Neutrophil (primary cell): ENCODE results near the gene ADAMTS6.

ENCODE experiments used
- H3K27ac ChIP-seq: fragments of 200-600 bp; sonication (generic); 2 replicates; pipeline ENCODE4 v1.5.1; 2016; ENCODE audit warnings: mild to moderate bottlenecking, moderate library complexity
- H3K27me3 ChIP-seq: fragments of 200-600 bp; sonication (generic); 2 replicates; pipeline ENCODE4 v1.6.0; 2016; ENCODE audit warnings: mild to moderate bottlenecking
- H3K36me3 ChIP-seq: fragments of 200-600 bp; sonication (generic); 2 replicates; pipeline ENCODE4 v1.5.1; 2017
- H3K4me1 ChIP-seq, 2 experiments: fragments of 200-600 bp in 1 of 2; sonication (generic) in 1 of 2; 1 replicate in 1 of 2; 2 replicates in 1 of 2; pipeline versions ENCODE4 v1.5.1 to v1.6.1; 2013 to 2016; ENCODE audit warnings: low read depth in 1 of 2, low read length in 1 of 2, mild to moderate bottlenecking in 1 of 2, moderate library complexity in 1 of 2; ENCODE audit not compliant: control insufficient read depth in 1 of 2, insufficient read depth in 1 of 2
- H3K4me3 ChIP-seq, 2 experiments: fragments of 200-600 bp in 1 of 2; sonication (generic) in 1 of 2; 1 replicate in 1 of 2; 2 replicates in 1 of 2; pipeline ENCODE4 v1.5.1; 2013 to 2016; ENCODE audit warnings: low read depth in 1 of 2, low read length in 1 of 2, mild to moderate bottlenecking in 1 of 2, moderate library complexity in 1 of 2
- H3K9me3 ChIP-seq: fragments of 200-600 bp; sonication (generic); 2 replicates; pipeline ENCODE4 v1.5.1; 2016
- TF ChIP-seq, protein P1 (sequence below): fragments of 200-600 bp; sonication (generic); IDR thresholded peaks from 2 replicates; pipeline ENCODE4 v1.5.1; 2016; ENCODE audit warnings: antibody characterized with exemption

The ADAMTS6 gene

GRCh38 chr5:65105301-65105700 is 376.4 kb downstream of the ADAMTS6 start:
- TF ChIP-seq, protein P1, sequence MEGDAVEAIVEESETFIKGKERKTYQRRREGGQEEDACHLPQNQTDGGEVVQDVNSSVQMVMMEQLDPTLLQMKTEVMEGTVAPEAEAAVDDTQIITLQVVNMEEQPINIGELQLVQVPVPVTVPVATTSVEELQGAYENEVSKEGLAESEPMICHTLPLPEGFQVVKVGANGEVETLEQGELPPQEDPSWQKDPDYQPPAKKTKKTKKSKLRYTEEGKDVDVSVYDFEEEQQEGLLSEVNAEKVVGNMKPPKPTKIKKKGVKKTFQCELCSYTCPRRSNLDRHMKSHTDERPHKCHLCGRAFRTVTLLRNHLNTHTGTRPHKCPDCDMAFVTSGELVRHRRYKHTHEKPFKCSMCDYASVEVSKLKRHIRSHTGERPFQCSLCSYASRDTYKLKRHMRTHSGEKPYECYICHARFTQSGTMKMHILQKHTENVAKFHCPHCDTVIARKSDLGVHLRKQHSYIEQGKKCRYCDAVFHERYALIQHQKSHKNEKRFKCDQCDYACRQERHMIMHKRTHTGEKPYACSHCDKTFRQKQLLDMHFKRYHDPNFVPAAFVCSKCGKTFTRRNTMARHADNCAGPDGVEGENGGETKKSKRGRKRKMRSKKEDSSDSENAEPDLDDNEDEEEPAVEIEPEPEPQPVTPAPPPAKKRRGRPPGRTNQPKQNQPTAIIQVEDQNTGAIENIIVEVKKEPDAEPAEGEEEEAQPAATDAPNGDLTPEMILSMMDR, result no peak
- H3K4me1 ChIP-seq, result peaks cover 3 to 5% of the 10 kb centered on the region in 2 experiments

GRCh38 chr5:65104831-65105230 is 376.9 kb downstream of the ADAMTS6 start:
- Histone ChIP-seq H3K36me3 (no peaks in the 10 kb centered on the region), H3K9me3 (no peaks in the 10 kb centered on the region), H3K4me3 (no peak overlapping the region), H3K4me1 (peaks cover 3 to 5% of the 10 kb centered on the region in 2 experiments), H3K27ac (no peak overlapping the region), H3K27me3 (peaks cover 46% of the 10 kb centered on the region)
- TF ChIP-seq, protein P1, result no peak

More at GRCh38 chr5:65105301-65105700, 376.4 kb downstream of the ADAMTS6 start:
- Histone ChIP-seq H3K36me3 (no peaks in the 10 kb centered on the region), H3K9me3 (no peaks in the 10 kb centered on the region), H3K27ac (no peak overlapping the region), H3K27me3 (peaks cover 46% of the 10 kb centered on the region), H3K4me3 (no peak overlapping the region)

GRCh38 chr5:65103756-65104440 is 377.8 kb downstream of the ADAMTS6 start:
- Histone ChIP-seq H3K36me3 (no peaks in the 10 kb centered on the region), H3K27ac (no peak overlapping the region), H3K9me3 (no peaks in the 10 kb centered on the region), H3K4me1 (peaks cover 3 to 5% of the 10 kb centered on the region in 2 experiments), H3K27me3 (peaks cover 46% of the 10 kb centered on the region), H3K4me3 (no peak overlapping the region)
- TF ChIP-seq, protein P1, result no peak

- Histone ChIP-seq H3K27me3 (peaks cover 46% of the 10 kb centered on the region), H3K9me3 (no peaks in the 10 kb centered on the region), H3K36me3 (no peaks in the 10 kb centered on the region), H3K4me3 (peak overlapping the region; percentile 49 to 53), H3K4me1 (peaks cover 3 to 5% of the 10 kb centered on the region in 2 experiments), H3K27ac (no peak overlapping the region)
- TF ChIP-seq, protein P1, result no peak
Measured at GRCh38 chr5:65102976-65103711, 378.6 kb downstream of the ADAMTS6 start.

DNA sequence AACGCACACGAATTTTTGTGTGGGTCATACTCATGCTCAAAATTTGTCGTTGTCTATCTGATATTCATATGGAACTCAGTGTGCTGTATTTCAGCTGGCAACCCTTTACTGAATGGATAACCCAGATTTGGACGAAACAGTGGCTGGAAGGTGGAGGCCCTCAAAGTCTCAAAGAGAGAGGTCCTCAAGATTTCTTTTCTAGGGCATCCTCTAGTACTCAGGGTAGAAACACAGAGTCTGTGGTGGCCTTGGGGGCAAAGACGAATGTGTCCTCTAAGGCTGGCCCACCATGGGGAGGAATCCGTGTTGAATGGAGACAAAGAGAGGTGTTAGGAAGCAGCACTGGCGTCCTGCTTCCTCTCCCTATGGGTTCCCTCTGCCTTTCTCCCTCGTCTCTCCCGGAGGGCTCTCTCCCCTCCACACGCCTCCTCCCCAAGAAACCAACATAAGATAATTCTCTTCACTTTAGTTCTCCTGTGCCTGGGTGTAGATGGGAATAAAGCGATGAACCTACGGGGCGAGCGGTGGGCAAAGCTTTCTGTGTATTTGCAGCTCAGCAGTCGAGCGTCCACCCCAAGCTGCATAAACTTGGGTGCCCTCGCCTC is 379.2 kb downstream of the ADAMTS6 start:
- Histone ChIP-seq H3K4me3 (peak overlapping the region; percentile 49 to 53), H3K27ac (no peak overlapping the region), H3K4me1 (peaks cover 3 to 5% of the 10 kb centered on the region in 2 experiments), H3K36me3 (no peaks in the 10 kb centered on the region), H3K27me3 (peaks cover 46% of the 10 kb centered on the region), H3K9me3 (no peaks in the 10 kb centered on the region)
- TF ChIP-seq, protein P1, result no peak
